Liver (tissue), 9 donors: ENCODE data around the gene SLC44A1. TPM values are rescaled to one million over a fixed set of nuclear protein-coding genes. Genes with fewer than 3 reads are reported as not detected.

Experiments
- DNase-seq: peaks from one replicate; pipeline ENCODE4 v3.0.0-alpha.2; 2017; ENCODE audit warnings: low spot score
- H3K27ac ChIP-seq, 2 donors: one replicate each; pipeline ENCODE4 v1.7.0; 2013; ENCODE audit warnings: inconsistent platforms in 2 of 2, low read length in 2 of 2, control low read depth in 1 of 2, low read depth in 1 of 2, mild to moderate bottlenecking in 1 of 2
- H3K27me3 ChIP-seq, 4 donors: one replicate each; pipeline versions ENCODE4 v1.6.1 to v1.7.0; 2013; ENCODE audit warnings: low read length in 3 of 4, inconsistent platforms in 1 of 4, mild to moderate bottlenecking in 1 of 4, moderate library complexity in 1 of 4; ENCODE audit not compliant: control insufficient read depth in 4 of 4, insufficient read depth in 4 of 4
- H3K36me3 ChIP-seq, 4 donors: one replicate each; pipeline versions ENCODE4 v1.6.1 to v1.7.0; 2013; ENCODE audit warnings: low read length in 3 of 4, mild to moderate bottlenecking in 3 of 4, low read depth in 1 of 4, moderate library complexity in 1 of 4; ENCODE audit not compliant: control insufficient read depth in 4 of 4, insufficient read depth in 3 of 4
- H3K4me1 ChIP-seq, 4 donors: one replicate each; pipeline versions ENCODE4 v1.6.1 to v1.7.0; 2013; ENCODE audit warnings: low read length in 3 of 4, mild to moderate bottlenecking in 3 of 4, moderate library complexity in 1 of 4; ENCODE audit not compliant: control insufficient read depth in 4 of 4, insufficient read depth in 4 of 4
- H3K4me3 ChIP-seq, 3 donors: one replicate each; pipeline versions ENCODE4 v1.6.1 to v1.7.0; 2013; ENCODE audit warnings: low read length in 3 of 3, control low read depth in 1 of 3, low read depth in 1 of 3, mild to moderate bottlenecking in 1 of 3
- H3K9ac ChIP-seq, 2 donors: one replicate each; pipeline ENCODE4 v1.7.0; 2013; ENCODE audit warnings: low read length in 2 of 2, mild to moderate bottlenecking in 2 of 2, moderate library complexity in 2 of 2, control low read depth in 1 of 2, low read depth in 1 of 2
- H3K9me3 ChIP-seq, 4 donors: one replicate each; pipeline versions ENCODE4 v1.6.1 to v1.7.0; 2013; ENCODE audit warnings: low read length in 3 of 4; ENCODE audit not compliant: control insufficient read depth in 4 of 4
- EGR1 ChIP-seq, 2 donors: IDR thresholded peaks; 2 replicates each; pipeline ENCODE4 v1.6.1; 2016 to 2018; ENCODE audit warnings: antibody characterized with exemption in 2 of 2, low read depth in 2 of 2
- FOXA1 ChIP-seq: IDR thresholded peaks from 2 replicates; pipeline ENCODE4 v1.6.1; 2016; ENCODE audit warnings: antibody characterized with exemption
- GABPA ChIP-seq, 2 donors: IDR thresholded peaks in 1 of 2; conservative IDR thresholded peaks in 1 of 2; 2 replicates each; pipeline ENCODE4 v1.6.1; 2016; ENCODE audit warnings: antibody characterized with exemption in 2 of 2, mild to moderate bottlenecking in 1 of 2, moderate library complexity in 1 of 2
- HNF4A ChIP-seq, 2 donors: conservative IDR thresholded peaks; 2 replicates each; pipeline ENCODE4 v1.6.1; 2016; ENCODE audit warnings: antibody characterized with exemption in 2 of 2, mild to moderate bottlenecking in 2 of 2
- HNF4G ChIP-seq: IDR thresholded peaks from 2 replicates; pipeline ENCODE4 v1.6.1; 2016; ENCODE audit warnings: antibody characterized with exemption
- JUND ChIP-seq, 2 donors: IDR thresholded peaks; 2 replicates each; pipeline ENCODE4 v1.6.1; 2016; ENCODE audit warnings: antibody characterized with exemption in 2 of 2
- NR2F2 ChIP-seq: IDR thresholded peaks from 2 replicates; pipeline ENCODE4 v1.6.1; 2016; ENCODE audit warnings: antibody characterized with exemption
- RAD21 ChIP-seq, 2 donors: IDR thresholded peaks; 2 replicates each; pipeline ENCODE4 v1.6.1; 2016; ENCODE audit warnings: antibody characterized with exemption in 2 of 2, mild to moderate bottlenecking in 2 of 2
- RXRA ChIP-seq, 2 donors: IDR thresholded peaks; 2 replicates each; pipeline ENCODE4 v1.6.1; 2017 to 2018; ENCODE audit warnings: antibody characterized with exemption in 2 of 2, mild to moderate bottlenecking in 1 of 2
- SP1 ChIP-seq: IDR thresholded peaks from 2 replicates; pipeline ENCODE4 v1.6.1; 2018; ENCODE audit warnings: antibody characterized with exemption, mild to moderate bottlenecking
- YY1 ChIP-seq: IDR thresholded peaks from 2 replicates; pipeline ENCODE4 v1.6.1; 2016; ENCODE audit warnings: antibody characterized with exemption, mild to moderate bottlenecking
- WGBS: extraction: QIAGEN DNeasy Blood & Tissue Kit; methylation state at CpG from one replicate; pipeline ENCODE4 v1.1.7; 2013; 5-methylcytosine and 5-hydroxymethylcytosine counted together
- polyA plus RNA-seq, 2 donors: library from polyadenylated mRNA; stranded (reverse) in 1 of 2; unstranded in 1 of 2; fragments of 200-250 nt in 1 of 2; fragments of >200 nt in 1 of 2; fragmentation: Nextera tagmentation in 1 of 2; extraction: Ambion mirVana in 1 of 2; gene quantifications; one replicate each; pipeline versions ENCODE4 v1.2.1 to v1.2.3, GENCODE V29; 2013 to 2015
- total RNA-seq, 2 donors: library from RNA; depleted of rRNA; stranded (reverse); fragments of >200 nt; gene quantifications; one replicate each; pipeline ENCODE4 v1.2.3, GENCODE V29; 2014
- TF ChIP-seq, protein P1 (sequence below): fragments of 150-350 bp; IDR thresholded peaks from 2 replicates; pipeline ENCODE4 v1.5.1; 2017; ENCODE audit warnings: improper control_type of control experiment, low read depth, low read length; ENCODE audit not compliant: missing input control
- TF ChIP-seq, protein P2 (sequence below): IDR thresholded peaks from 2 replicates; pipeline ENCODE4 v1.6.1; 2016; ENCODE audit warnings: antibody characterized with exemption
- TF ChIP-seq, protein P3 (sequence below): IDR thresholded peaks from 2 replicates; pipeline ENCODE4 v1.6.1; 2016; ENCODE audit warnings: antibody characterized with exemption
- TF ChIP-seq, protein P4 (sequence below): IDR thresholded peaks from 2 replicates; pipeline ENCODE4 v1.6.1; 2016; ENCODE audit warnings: antibody characterized with exemption
- TF ChIP-seq, protein P5 (sequence below): IDR thresholded peaks from 2 replicates; pipeline ENCODE4 v1.6.1; 2016; ENCODE audit warnings: antibody characterized with exemption, mild to moderate bottlenecking
- donor health status: healthy.
- donor health status: healthy.
- donor health status: healthy.
- donor health status: healthy.
- donor health status: healthy.

The SLC44A1 gene
- total and polyA plus RNA-seq, 4 donors: 18.1 to 73.1 (median 53.1) TPM

DNA sequence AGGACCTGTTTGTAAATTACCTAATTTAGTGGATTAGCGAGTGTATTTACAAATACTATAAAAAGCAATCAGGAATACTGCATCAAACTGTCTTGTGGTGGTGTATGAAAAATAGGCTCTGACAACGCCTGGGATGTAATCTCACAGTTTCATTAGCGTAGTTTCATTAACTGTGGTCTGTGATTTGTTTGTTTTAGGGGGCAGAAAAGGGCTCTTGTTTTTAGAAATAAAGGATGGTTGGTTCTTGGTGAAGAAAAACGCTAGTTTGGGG, 1.4 kb downstream of the SLC44A1 start:
- H3K9me3 ChIP-seq: no peaks in the 10 kb centered on the region
- no peaks in the 10 kb centered on the region for H3K36me3 ChIP-seq
- 6% methylated on average over 4 of the region's 4 CpGs for WGBS
- peaks cover 7 to 16% (median 12%) of the 10 kb centered on the region in 4 donors for H3K4me1 ChIP-seq
- no peaks in the 10 kb centered on the region for H3K27me3 ChIP-seq
- DNase-seq: no peak
- TF ChIP-seq FOXA1 (no peak), GABPA (IDR thresholded peaks at IDR 0.05 in 1 of 2, conservative IDR thresholded peaks at IDR 0.05 in 1 of 2) (no peak), HNF4A (conservative IDR thresholded peaks at IDR 0.05) (no peak), HNF4G (no peak), RXRA (IDR thresholded peaks at IDR 0.05) (no peak), SP1 (no peak), EGR1 (IDR thresholded peaks at IDR 0.05; ENCODE audit: low read depth in 2 of 2) (no peak), RAD21 (IDR thresholded peaks at IDR 0.05) (no peak), YY1 (no peak)
- TF ChIP-seq, protein P1, sequence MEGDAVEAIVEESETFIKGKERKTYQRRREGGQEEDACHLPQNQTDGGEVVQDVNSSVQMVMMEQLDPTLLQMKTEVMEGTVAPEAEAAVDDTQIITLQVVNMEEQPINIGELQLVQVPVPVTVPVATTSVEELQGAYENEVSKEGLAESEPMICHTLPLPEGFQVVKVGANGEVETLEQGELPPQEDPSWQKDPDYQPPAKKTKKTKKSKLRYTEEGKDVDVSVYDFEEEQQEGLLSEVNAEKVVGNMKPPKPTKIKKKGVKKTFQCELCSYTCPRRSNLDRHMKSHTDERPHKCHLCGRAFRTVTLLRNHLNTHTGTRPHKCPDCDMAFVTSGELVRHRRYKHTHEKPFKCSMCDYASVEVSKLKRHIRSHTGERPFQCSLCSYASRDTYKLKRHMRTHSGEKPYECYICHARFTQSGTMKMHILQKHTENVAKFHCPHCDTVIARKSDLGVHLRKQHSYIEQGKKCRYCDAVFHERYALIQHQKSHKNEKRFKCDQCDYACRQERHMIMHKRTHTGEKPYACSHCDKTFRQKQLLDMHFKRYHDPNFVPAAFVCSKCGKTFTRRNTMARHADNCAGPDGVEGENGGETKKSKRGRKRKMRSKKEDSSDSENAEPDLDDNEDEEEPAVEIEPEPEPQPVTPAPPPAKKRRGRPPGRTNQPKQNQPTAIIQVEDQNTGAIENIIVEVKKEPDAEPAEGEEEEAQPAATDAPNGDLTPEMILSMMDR: no peak
- TF ChIP-seq, protein P2, sequence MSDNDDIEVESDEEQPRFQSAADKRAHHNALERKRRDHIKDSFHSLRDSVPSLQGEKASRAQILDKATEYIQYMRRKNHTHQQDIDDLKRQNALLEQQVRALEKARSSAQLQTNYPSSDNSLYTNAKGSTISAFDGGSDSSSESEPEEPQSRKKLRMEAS: no peak
- TF ChIP-seq, protein P3, sequence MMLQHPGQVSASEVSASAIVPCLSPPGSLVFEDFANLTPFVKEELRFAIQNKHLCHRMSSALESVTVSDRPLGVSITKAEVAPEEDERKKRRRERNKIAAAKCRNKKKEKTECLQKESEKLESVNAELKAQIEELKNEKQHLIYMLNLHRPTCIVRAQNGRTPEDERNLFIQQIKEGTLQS: no peak
- TF ChIP-seq, protein P4, sequence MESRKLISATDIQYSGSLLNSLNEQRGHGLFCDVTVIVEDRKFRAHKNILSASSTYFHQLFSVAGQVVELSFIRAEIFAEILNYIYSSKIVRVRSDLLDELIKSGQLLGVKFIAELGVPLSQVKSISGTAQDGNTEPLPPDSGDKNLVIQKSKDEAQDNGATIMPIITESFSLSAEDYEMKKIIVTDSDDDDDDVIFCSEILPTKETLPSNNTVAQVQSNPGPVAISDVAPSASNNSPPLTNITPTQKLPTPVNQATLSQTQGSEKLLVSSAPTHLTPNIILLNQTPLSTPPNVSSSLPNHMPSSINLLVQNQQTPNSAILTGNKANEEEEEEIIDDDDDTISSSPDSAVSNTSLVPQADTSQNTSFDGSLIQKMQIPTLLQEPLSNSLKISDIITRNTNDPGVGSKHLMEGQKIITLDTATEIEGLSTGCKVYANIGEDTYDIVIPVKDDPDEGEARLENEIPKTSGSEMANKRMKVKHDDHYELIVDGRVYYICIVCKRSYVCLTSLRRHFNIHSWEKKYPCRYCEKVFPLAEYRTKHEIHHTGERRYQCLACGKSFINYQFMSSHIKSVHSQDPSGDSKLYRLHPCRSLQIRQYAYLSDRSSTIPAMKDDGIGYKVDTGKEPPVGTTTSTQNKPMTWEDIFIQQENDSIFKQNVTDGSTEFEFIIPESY: no peak
- peak overlapping the region; percentile 75 to 85 for H3K9ac ChIP-seq
- H3K4me3 ChIP-seq: peak overlapping the region; percentile 83 to 98 (median 88)
- H3K27ac ChIP-seq: peak overlapping the region; percentile 75 to 91

DNA sequence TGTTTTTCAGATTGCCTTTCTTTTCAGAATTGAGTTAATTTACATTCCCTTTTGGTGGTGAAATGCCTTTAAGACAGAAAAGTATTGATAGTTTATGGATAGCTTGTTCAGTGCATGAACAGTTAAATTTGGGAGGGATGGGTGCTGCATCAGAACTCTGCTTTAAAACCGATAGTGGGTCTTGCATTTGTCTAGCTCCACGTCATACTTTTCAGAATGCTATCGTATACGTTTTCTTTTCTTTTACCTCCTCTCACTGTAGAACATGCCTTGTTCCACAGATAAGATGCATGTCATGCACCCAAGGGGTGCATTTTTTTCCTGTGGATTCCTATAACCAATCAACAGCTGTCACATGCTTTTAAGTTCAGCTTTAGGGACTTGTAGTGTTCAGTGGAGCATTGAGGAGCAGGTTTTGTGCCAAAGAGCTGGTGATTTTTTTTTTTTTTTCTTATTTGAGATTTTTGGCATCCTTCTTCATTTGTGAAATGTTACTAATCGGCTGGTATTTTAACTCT, 2.3 kb downstream of the SLC44A1 start:
- Histone ChIP-seq H3K4me1 (peaks cover 9 to 25% (median 18%) of the 10 kb centered on the region in 4 donors), H3K9me3 (no peaks in the 10 kb centered on the region), H3K4me3 (peak overlapping the region in 2 of 3 donors; percentile 40 to 98), H3K27ac (no peak overlapping the region), H3K9ac (peak overlapping the region in 1 of 2 donors; percentile 30), H3K36me3 (no peaks in the 10 kb centered on the region), H3K27me3 (no peaks in the 10 kb centered on the region)
- no peak for DNase-seq
- 57% methylated on average over 5 of the region's 5 CpGs for WGBS
- TF ChIP-seq HNF4A (conservative IDR thresholded peaks at IDR 0.05) (no peak), GABPA (IDR thresholded peaks at IDR 0.05 in 1 of 2, conservative IDR thresholded peaks at IDR 0.05 in 1 of 2) (no peak), FOXA1 (no peak), JUND (IDR thresholded peaks at IDR 0.05) (no peak), NR2F2 (no peak)
- TF ChIP-seq, protein P3: no peak
- TF ChIP-seq, protein P1: no peak
- TF ChIP-seq, protein P5, sequence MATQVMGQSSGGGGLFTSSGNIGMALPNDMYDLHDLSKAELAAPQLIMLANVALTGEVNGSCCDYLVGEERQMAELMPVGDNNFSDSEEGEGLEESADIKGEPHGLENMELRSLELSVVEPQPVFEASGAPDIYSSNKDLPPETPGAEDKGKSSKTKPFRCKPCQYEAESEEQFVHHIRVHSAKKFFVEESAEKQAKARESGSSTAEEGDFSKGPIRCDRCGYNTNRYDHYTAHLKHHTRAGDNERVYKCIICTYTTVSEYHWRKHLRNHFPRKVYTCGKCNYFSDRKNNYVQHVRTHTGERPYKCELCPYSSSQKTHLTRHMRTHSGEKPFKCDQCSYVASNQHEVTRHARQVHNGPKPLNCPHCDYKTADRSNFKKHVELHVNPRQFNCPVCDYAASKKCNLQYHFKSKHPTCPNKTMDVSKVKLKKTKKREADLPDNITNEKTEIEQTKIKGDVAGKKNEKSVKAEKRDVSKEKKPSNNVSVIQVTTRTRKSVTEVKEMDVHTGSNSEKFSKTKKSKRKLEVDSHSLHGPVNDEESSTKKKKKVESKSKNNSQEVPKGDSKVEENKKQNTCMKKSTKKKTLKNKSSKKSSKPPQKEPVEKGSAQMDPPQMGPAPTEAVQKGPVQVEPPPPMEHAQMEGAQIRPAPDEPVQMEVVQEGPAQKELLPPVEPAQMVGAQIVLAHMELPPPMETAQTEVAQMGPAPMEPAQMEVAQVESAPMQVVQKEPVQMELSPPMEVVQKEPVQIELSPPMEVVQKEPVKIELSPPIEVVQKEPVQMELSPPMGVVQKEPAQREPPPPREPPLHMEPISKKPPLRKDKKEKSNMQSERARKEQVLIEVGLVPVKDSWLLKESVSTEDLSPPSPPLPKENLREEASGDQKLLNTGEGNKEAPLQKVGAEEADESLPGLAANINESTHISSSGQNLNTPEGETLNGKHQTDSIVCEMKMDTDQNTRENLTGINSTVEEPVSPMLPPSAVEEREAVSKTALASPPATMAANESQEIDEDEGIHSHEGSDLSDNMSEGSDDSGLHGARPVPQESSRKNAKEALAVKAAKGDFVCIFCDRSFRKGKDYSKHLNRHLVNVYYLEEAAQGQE: no peak
